Measurements from ENCODE around the gene LHFPL6. TPM values are rescaled to one million over a fixed set of nuclear protein-coding genes. Genes with fewer than 3 reads are reported as not detected.

Gene LHFPL6
- polyA plus RNA-seq, 1 donor: 48.9 TPM

DNA sequence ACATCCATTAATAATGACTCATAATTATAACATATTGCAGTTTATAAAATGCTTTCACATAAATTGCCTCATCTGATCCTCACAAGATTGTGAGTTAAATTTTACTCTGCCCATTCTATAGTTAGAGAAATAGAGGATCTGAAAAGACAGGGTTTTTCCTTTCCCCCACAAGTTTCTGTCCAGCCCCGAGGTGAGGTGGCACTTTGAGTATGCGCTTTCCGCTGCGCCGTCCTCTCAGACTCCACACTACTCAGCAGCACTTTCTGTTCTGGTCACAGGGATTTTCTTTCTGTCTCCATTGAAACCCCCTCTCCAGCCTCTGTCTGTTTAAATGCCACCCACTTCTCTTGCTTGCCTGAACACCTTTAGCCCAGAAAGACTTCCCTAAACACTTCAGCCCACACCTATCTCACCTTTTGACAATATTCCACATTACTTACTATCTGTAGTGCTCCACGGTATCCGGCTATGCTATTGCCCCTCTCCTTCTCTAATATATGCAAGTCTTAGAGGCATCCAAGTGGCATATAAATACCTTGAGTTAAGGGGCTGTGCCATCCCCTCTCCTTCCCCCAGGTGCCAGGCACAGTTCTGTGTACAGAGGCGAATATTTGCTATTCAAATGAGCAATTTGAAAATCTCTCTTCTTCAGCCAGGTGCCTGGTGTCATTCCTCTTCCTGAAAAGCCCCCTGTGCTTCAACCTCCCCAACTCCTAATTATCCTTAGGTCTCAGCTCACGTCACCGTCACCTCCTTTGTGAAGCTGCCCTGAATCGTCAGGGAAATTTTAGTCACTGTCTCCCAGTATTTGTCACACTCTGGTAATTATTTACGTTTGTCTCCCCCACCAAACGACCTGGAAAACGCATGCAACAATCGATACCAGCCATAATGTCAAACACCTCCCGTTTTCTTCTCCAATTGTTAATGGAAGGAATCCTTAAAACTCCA lies 296.1 kb downstream of the LHFPL6 start:
- DNase-seq (ENCODE audit: low read depth): no peak

DNA sequence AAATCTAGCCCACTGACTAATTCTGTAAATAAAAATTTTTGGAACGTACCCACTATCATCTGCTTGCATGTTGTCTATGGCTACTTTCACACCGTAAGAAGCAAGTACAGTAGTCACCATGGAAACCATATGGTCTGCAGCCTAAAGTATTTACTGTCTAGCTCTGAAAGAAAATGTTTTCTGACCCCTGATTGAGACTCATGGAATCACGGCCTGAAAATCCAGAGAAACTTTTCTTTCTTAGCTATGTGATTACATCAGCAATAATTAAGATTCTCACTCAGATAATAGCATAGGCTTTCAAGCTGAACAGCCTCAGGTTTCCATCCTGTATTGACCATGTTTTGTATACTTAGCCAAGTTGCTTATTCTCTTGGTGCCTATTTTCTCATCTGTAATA lies 300.2 kb downstream of the LHFPL6 start:
- DNase-seq (ENCODE audit: low read depth): no peak

DNA sequence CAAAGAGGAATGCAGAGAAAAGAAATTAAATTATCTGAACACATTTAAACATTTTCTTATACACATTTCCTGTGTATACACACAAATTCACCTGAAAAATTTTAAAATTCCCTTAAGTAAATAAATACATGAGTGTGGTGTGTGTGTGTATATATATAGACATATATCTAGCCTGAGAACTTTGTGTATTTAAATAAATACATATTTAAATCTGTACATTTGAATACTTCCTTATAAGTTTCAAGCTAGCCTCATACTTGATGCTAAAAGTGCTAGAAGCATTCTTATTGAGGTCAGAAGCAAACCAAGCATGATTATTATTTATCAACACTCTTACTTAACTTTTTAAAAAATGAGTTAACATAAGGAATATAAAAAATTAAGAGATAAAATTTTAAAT lies 304.0 kb downstream of the LHFPL6 start:
- no peak for DNase-seq (ENCODE audit: low read depth)

DNA sequence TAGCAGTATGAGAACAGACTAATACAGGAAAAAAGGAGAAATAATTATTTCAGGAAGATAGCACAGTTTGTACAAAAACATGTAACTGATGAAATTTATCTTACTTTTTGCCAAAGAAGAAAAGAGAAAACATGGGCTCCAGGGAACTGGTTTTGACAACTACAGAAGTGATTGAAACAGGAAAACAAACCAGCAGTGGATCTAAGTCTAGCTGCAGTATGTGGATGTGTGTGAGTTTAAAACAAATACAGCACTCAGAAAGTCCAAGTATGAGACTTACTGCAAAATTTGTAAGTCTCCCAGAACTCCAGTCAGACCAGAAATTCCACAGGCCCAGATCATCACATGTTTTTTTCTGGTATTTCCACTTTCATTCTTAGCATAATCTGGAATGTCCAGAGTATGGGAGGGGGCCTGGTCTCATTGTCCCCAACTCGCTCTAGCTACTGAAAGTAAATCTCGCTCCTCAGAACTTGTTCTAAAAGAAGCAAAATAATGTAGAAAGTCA lies 305.3 kb downstream of the LHFPL6 start:
- DNase-seq (ENCODE audit: low read depth): no peak

DNA sequence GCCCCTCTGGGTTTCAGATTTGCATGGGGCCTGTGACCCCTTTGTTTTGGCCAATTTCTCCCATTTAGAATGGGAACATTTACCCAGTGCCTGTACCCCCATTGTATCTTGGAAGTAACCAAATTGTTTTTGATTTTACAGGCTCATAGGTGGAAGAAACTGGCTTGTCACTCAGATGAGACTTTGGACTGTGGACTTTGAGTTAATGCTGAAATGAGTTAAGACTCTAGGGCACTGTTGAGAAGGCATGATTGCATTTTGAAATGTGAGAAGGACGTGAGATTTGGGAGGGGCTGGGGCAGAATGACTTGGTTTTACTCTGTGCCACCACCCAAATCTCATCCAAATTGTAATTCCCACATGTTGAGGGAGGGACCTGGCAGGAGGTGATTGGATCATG lies 306.0 kb downstream of the LHFPL6 start:
- DNase-seq (ENCODE audit: low read depth): no peak

DNA sequence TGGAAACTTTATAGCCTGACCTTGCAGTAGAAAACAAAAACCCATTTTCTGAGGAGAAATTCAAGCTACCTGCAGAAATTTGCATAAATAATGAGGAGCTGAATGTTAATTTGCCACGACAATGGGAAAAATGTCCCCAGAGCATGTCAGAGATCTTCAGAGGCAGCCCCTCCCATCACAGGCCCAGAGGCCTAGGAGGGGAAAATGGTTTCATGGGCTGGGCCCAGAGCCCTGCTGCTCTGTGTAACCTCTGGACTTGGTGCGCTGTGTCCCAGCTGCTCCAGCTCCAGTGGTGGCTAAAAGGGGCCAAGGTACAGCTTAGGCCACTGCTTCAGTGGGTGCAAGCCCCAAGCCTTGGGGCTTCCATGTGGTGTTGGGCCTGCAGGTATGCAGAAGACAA lies 306.8 kb downstream of the LHFPL6 start:
- no peak for DNase-seq (ENCODE audit: low read depth)

Other genes starting within 250 kb of the LHFPL6 start
- gene COG6, start 52.5 kb upstream of the LHFPL6 start, polyA plus RNA-seq (ENCODE audit: insufficient read length): 16.4 TPM